Smooth muscle cell of bladder (primary cell): Measurements from ENCODE around the gene OR2V2. TPM values are rescaled to one million over a fixed set of nuclear protein-coding genes. Genes with fewer than 3 reads are reported as not detected.

Experiments used
- total RNA-seq: library from RNA; depleted of rRNA; stranded (reverse); fragments of >200 nt; gene quantifications from 2 replicates; pipeline ENCODE4 v1.2.3, GENCODE V29; 2014

Gene OR2V2, protein sequence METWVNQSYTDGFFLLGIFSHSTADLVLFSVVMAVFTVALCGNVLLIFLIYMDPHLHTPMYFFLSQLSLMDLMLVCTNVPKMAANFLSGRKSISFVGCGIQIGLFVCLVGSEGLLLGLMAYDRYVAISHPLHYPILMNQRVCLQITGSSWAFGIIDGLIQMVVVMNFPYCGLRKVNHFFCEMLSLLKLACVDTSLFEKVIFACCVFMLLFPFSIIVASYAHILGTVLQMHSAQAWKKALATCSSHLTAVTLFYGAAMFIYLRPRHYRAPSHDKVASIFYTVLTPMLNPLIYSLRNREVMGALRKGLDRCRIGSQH
- not detected in 2 replicates for total RNA-seq

GRCh38 chr5:181146927-181147636, at the start of gene OR2V2:
OR2V2 (plus strand) TSS chr5:181147586; CDS start chr5:181154943, 7,357 bp downstream.

DNA sequence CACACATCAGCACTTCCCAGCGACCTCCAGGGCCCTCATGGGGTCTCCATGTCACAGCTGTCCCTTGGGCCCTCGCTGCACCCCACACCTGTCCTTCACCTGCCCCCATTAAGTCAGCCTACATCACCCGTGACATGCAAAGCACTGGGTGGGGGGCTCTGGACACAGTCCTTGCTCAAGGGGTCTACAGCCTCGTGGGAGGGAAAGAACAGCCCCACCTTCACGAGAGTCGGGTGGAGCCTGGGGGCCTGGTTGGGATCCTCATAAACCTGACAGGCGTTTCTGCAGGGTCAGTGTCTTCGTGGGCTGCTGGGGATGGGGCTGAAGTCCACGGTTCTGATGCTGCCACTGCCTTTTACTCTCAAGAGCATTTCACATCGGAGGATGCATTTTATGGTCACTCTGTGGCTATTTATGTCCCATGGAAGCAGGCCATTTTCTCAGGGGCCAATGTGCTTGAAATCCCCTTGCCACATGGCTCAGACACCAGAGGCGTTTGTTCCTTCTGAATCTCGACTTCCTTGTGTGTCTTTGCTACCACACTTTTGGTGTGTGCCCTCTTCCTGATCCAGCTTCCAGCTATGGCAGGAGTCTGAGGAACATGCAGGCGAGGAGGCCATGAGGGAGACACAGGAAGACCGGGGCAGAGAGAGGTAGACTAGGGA, 16.4 kb upstream of the OR2V2 start, which contains the start of gene OR2V1:
Gene OR2V1 (minus strand): TSS at position 338 of the 665 bp plus-strand sequence. CDS start 5,865 bp downstream, outside the sequence.

GRCh38 chr5:181204826-181205760, 57.7 kb downstream of the OR2V2 start, which contains the start of gene TRIM7:
TRIM7 (minus strand) TSS chr5:181205196; CDS start chr5:181205110, 86 bp downstream.

Other genes starting within 250 kb of the OR2V2 start
- gene BTNL8, start 248.4 kb upstream of the OR2V2 start, total RNA-seq, result not detected in 2 replicates
- gene BTNL3, start 158.7 kb upstream of the OR2V2 start, total RNA-seq, result not detected in 2 replicates
- not detected in 2 replicates for gene BTNL9, start 107.3 kb upstream of the OR2V2 start, total RNA-seq
- gene OR2V1, start 16.4 kb upstream of the OR2V2 start, total RNA-seq, result not detected in 2 replicates
- gene TRIM7, start 57.6 kb downstream of the OR2V2 start, total RNA-seq, result 1.2 and 2.8 TPM in 2 replicates
- gene TRIM41, start 75.7 kb downstream of the OR2V2 start, total RNA-seq, result 14.2 and 15.9 TPM in 2 replicates
- 5,283 and 5,860 TPM in 2 replicates for gene RACK1, start 96.3 kb downstream of the OR2V2 start, total RNA-seq
- gene TRIM52, start 113.6 kb downstream of the OR2V2 start, total RNA-seq, result 3.4 and 5.2 TPM in 2 replicates
- gene OR4F3, start 219.7 kb downstream of the OR2V2 start, total RNA-seq, result 0.09 and 0.14 TPM in 2 replicates